Glutamatergic neuron (in vitro differentiated cells): Measurements from ENCODE around the gene RHEX. TPM values are rescaled to one million over a fixed set of nuclear protein-coding genes. Genes with fewer than 3 reads are reported as not detected.
A peak's percentile ranks its signal among the peaks of the same experiment; 100 is the strongest.

ENCODE experiments used
- DNase-seq: peaks from one replicate; pipeline ENCODE4 v3.0.0; 2022
- H3K27ac Mint-ChIP-seq: one replicate; pipeline ENCODE4 v1.8.0; 2020; ENCODE audit warnings: mild to moderate bottlenecking, mixed read lengths, inconsistent platforms; ENCODE audit not compliant: unreplicated experiment
- H3K27me3 Mint-ChIP-seq: one replicate; pipeline ENCODE4 v1.8.0; 2020; ENCODE audit warnings: mild to moderate bottlenecking, moderate library complexity, mixed read lengths, inconsistent platforms; ENCODE audit not compliant: unreplicated experiment
- H3K36me3 Mint-ChIP-seq: one replicate; pipeline ENCODE4 v1.8.0; 2020; ENCODE audit warnings: mild to moderate bottlenecking, mixed read lengths, inconsistent platforms; ENCODE audit not compliant: unreplicated experiment
- H3K4me1 Mint-ChIP-seq: one replicate; pipeline ENCODE4 v1.8.0; 2020; ENCODE audit warnings: mild to moderate bottlenecking, low read depth, mixed read lengths, inconsistent platforms; ENCODE audit not compliant: unreplicated experiment
- H3K4me3 Mint-ChIP-seq: one replicate; pipeline ENCODE4 v1.8.0; 2020; ENCODE audit warnings: mild to moderate bottlenecking, mixed read lengths, inconsistent platforms; ENCODE audit not compliant: unreplicated experiment
- H3K9me3 Mint-ChIP-seq: one replicate; pipeline ENCODE4 v1.8.0; 2020; ENCODE audit warnings: mild to moderate bottlenecking, moderate library complexity, mixed read lengths, inconsistent platforms; ENCODE audit not compliant: unreplicated experiment
- CTCF ChIP-seq: fragments of 200-600 bp; sonication (generic); IDR thresholded peaks from one replicate; pipeline ENCODE4 v1.5.0; 2021; ENCODE audit not compliant: partially characterized antibody, unreplicated experiment
- total RNA-seq: library from RNA; stranded (reverse); fragmentation: NEBNext Ultra II Directional; extraction: Animal tissue kit (Norgen Biotek cat#: 25700); gene quantifications from one replicate; pipeline ENCODE4 v1.2.1, GENCODE V29; 2021; ENCODE audit not compliant: unreplicated experiment

RHEX gene
- total RNA-seq, 1 donor from 2014 or later, result not detected

GRCh38 chr1:206089341-206089740 lies 36.4 kb downstream of the RHEX start:
- Mint-ChIP-seq H3K27ac (no peak overlapping the region), H3K9me3 (no peaks in the 10 kb centered on the region), H3K27me3 (no peaks in the 10 kb centered on the region), H3K4me3 (no peak overlapping the region), H3K4me1 (peaks cover 3% of the 10 kb centered on the region), H3K36me3 (no peaks in the 10 kb centered on the region)
- TF ChIP-seq CTCF, result no peak
- DNase-seq, result no peak

- no peak for DNase-seq
Measured at GRCh38 chr1:206094024-206094423, 41.1 kb downstream of the RHEX start.

GRCh38 chr1:206097381-206097780 lies 44.4 kb downstream of the RHEX start:
- Mint-ChIP-seq H3K9me3 (peaks cover 1% of the 10 kb centered on the region), H3K4me1 (peaks cover 9% of the 10 kb centered on the region), H3K36me3 (no peaks in the 10 kb centered on the region), H3K27ac (no peak overlapping the region), H3K27me3 (peaks cover 2% of the 10 kb centered on the region), H3K4me3 (no peak overlapping the region)
- TF ChIP-seq CTCF, result no peak
- no peak for DNase-seq

More at GRCh38 chr1:206094024-206094423, 41.1 kb downstream of the RHEX start:
- H3K36me3 Mint-ChIP-seq, result no peaks in the 10 kb centered on the region
- TF ChIP-seq CTCF, result no peak
- peaks cover 9% of the 10 kb centered on the region for H3K4me1 Mint-ChIP-seq
- peak overlapping the region; percentile 38 for H3K27ac Mint-ChIP-seq
- peaks cover 2% of the 10 kb centered on the region for H3K27me3 Mint-ChIP-seq
- no peak overlapping the region for H3K4me3 Mint-ChIP-seq
- peaks cover 1% of the 10 kb centered on the region for H3K9me3 Mint-ChIP-seq

GRCh38 chr1:206098242-206098919 lies 45.4 kb downstream of the RHEX start:
- H3K36me3 Mint-ChIP-seq, result no peaks in the 10 kb centered on the region
- H3K9me3 Mint-ChIP-seq, result peaks cover 1% of the 10 kb centered on the region
- H3K27ac Mint-ChIP-seq, result no peak overlapping the region
- peaks cover 2% of the 10 kb centered on the region for H3K27me3 Mint-ChIP-seq
- H3K4me1 Mint-ChIP-seq, result peaks cover 9% of the 10 kb centered on the region
- no peak for DNase-seq
- H3K4me3 Mint-ChIP-seq, result no peak overlapping the region
- TF ChIP-seq CTCF, result no peak

GRCh38 chr1:206100226-206100815 lies 47.3 kb downstream of the RHEX start:
- H3K27ac Mint-ChIP-seq, result no peak overlapping the region
- H3K36me3 Mint-ChIP-seq, result no peaks in the 10 kb centered on the region
- H3K4me1 Mint-ChIP-seq, result peaks cover 2% of the 10 kb centered on the region
- no peak for TF ChIP-seq CTCF
- no peak overlapping the region for H3K4me3 Mint-ChIP-seq
- H3K9me3 Mint-ChIP-seq, result peaks cover 1% of the 10 kb centered on the region
- peaks cover 2% of the 10 kb centered on the region for H3K27me3 Mint-ChIP-seq
- no peak for DNase-seq
